HG03025 (cell line): ENCODE data around the gene IGFBP2.

Experiments used
- ATAC-seq: cut with Tn5 transposase; IDR thresholded peaks from one replicate; pipeline ENCODE4 v1.9.1; 2021; ENCODE audit warnings: mild to moderate bottlenecking, moderate library complexity; ENCODE audit not compliant: unreplicated experiment, low FRiP score

IGFBP2 gene

GRCh38 chr2:216698895-216699294 is 65.7 kb downstream of the IGFBP2 start:
- no peak for ATAC-seq

DNA sequence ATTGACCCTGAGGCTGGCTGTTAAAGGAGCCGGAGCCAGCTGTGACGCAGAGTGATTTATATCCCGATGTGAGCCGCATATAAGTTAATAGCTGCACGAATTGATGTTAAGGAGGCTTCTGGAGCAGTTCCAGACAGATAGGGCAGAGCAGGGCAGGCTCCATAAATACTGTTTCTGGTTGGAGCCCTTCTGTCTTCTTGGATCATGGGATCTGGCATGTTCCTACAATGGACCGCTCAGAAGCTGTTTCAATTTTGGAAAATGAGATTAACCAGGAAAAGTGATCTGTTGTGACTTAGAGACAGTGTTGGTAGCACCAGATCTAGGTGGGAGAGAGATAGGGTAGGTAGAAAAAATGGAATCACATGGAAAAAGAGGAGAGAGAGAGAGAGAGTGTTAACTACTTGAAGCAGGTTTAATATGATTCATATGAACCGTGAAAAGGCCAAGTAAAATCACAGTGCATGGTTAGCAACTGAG is 66.9 kb downstream of the IGFBP2 start:
- no peak for ATAC-seq

- ATAC-seq = no peak
These were observed 67.6 kb downstream of the IGFBP2 start for GRCh38 chr2:216700781-216701180.

DNA sequence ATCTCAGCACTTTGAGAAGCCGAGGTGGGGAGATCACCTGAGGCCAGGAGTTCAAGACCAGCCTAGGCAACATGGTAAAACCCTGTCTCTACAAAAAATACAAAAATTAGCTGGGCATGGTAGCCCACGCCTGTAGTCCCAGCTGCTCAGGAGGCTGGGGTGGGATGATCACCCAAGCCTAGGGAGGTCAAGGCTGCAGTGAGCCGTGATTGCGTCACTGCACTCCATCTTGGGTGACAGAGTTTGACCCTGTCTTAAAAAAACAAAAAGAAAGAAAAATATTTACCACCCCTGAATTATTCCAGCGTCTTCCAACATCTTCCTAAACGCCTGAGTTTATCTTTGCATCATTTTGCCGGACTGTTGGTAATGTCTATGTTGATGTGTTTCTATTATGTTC is 68.3 kb downstream of the IGFBP2 start:
- no peak for ATAC-seq

- no peak for ATAC-seq
These were observed 69.5 kb downstream of the IGFBP2 start for GRCh38 chr2:216702756-216703155.

DNA sequence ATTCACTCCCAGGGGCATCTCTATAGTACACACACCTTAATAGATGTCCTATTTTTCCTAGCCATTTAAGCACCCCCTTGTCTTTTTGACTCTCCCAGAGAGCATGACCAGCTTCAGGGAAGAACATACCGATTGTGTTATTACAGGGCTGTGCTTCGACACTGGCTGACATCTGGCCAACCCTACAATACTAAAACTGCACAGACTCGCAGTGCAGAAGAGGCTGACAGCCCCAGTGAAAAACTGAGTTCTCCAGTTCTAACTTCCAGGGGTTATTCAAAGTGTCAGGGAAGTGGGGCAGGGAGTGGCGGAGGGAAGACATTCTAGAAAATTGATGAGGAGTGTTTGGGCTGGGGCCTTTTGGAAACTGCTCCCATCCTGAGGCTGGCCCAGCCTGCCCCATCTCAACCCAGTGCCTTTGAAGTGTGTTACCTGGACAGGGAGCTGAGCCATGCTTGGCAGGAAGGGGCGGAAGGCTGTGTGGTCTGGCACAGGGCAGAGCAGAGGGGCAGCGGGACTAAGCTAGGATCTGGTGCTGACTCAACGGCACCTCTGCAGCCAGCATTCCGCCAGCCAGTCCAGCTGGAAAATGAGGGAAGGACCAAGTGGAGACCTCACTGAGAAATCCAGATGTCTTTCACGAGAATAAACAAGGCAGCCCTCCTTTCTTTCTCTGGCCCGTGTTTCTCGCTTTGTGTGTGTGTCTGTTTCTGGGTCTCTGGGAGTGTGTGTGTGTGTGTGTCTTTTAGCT is 77.5 kb downstream of the IGFBP2 start:
- no peak for ATAC-seq

DNA sequence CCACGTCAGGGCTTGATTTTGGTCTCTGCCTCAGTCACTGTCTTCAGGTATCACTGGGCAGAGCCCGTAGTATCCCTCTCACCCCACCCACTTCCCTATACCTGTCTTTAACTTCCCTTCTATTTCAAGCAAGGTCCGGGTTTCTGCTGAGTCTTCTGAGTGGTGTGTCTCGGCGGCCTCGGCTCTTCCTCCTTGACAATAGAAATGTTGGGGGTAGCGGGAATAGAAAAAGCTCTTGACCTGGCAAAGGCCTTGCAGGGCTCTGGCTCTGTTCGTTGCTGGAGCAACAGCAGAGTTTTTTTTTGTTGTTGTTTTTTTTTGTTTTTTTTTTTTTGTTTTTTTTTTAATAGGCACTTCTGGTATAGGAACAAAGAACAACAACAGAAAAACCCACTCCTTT is 78.1 kb downstream of the IGFBP2 start:
- no peak for ATAC-seq

- ATAC-seq = no peak
These were observed 80.6 kb downstream of the IGFBP2 start for GRCh38 chr2:216713691-216714336.
